GM13977 (cell line): ENCODE data around the gene CFAP90.

Experiments
- DNase-seq: peaks from one replicate; pipeline ENCODE4 v3.0.0; 2012; ENCODE audit warnings: low spot score
- CTCF ChIP-seq: IDR thresholded peaks from 2 replicates; pipeline ENCODE4 v1.5.1; 2012; ENCODE audit warnings: mild to moderate bottlenecking, control low read depth; ENCODE audit not compliant: insufficient read depth; ENCODE audit errors: extremely low read depth, missing control alignments
- in situ Hi-C: fragments of 300-500 bp; cut with MboI; formaldehyde crosslinking; loops from one replicate; pipeline ENCODE4 v1.12.0; 2022; ENCODE audit warnings: low sequenced_read_pairs, low pct_unique_long_range_greater_than_20kb, mixed read lengths, inconsistent platforms; ENCODE audit not compliant: unreplicated experiment

The CFAP90 gene

GRCh38 chr5:7837403-7837802 lies 13.5 kb downstream of the CFAP90 start:
- TF ChIP-seq CTCF, result no peak
- in situ Hi-C loops, result no loop called here
- DNase-seq, result no peak

- TF ChIP-seq CTCF, result no peak
- in situ Hi-C loops, result no loop called here
- DNase-seq, result no peak
Observed at GRCh38 chr5:7834982-7835381, 16.0 kb downstream of the CFAP90 start.

- no peak for DNase-seq
- TF ChIP-seq CTCF, result no peak
- in situ Hi-C loops, result no loop called here
Observed at GRCh38 chr5:7828269-7828668, 22.7 kb downstream of the CFAP90 start.

- in situ Hi-C loops, result no loop called here
- DNase-seq, result no peak
- TF ChIP-seq CTCF, result no peak
Observed at GRCh38 chr5:7827610-7828009, 23.3 kb downstream of the CFAP90 start.

- in situ Hi-C loops, result no loop called here
Observed at GRCh38 chr5:7825630-7826029, 25.3 kb downstream of the CFAP90 start.

GRCh38 chr5:7824995-7825394 lies 25.9 kb downstream of the CFAP90 start:
- in situ Hi-C loops, result no loop called here
- no peak for DNase-seq
- no peak for TF ChIP-seq CTCF

More at GRCh38 chr5:7825630-7826029, 25.3 kb downstream of the CFAP90 start:
- TF ChIP-seq CTCF, result no peak
- DNase-seq, result no peak

- in situ Hi-C loops, result no loop called here
- TF ChIP-seq CTCF, result no peak
- DNase-seq, result no peak
Observed at GRCh38 chr5:7823594-7823993, 27.3 kb downstream of the CFAP90 start.
